PFSK-1 (cell line): ENCODE measurements around the gene PANX1.

ENCODE experiments used
- FOXP2 ChIP-seq: optimal IDR thresholded peaks from 2 replicates; pipeline ENCODE3; 2011; ENCODE audit warnings: borderline replicate concordance, control low read depth, inconsistent platforms; ENCODE audit not compliant: insufficient read depth; ENCODE audit errors: extremely low read length, extremely low read depth
- POLR2AphosphoS5 ChIP-seq: IDR thresholded peaks from 2 replicates; pipeline ENCODE4 v1.6.1; 2012; ENCODE audit warnings: low read depth, mild to moderate bottlenecking, control low read depth, low read length, moderate library complexity
- REST ChIP-seq, 2 experiments: IDR thresholded peaks; 2 replicates each; pipeline versions ENCODE4 v1.6.1 to v1.8.0; 2011 to 2012; ENCODE audit warnings: low read depth in 2 of 2, low read length in 2 of 2, control low read depth in 1 of 2, inconsistent platforms in 1 of 2, mild to moderate bottlenecking in 1 of 2, moderate library complexity in 1 of 2; ENCODE audit not compliant: insufficient read depth in 1 of 2
- SIN3A ChIP-seq: IDR thresholded peaks from 2 replicates; pipeline ENCODE4 v1.6.1; 2012; ENCODE audit warnings: mild to moderate bottlenecking, low read length, moderate library complexity, borderline replicate concordance; ENCODE audit not compliant: insufficient read depth
- TAF1 ChIP-seq: IDR thresholded peaks from 2 replicates; pipeline ENCODE4 v1.6.1; 2012; ENCODE audit warnings: low read length, control low read depth, borderline replicate concordance; ENCODE audit not compliant: insufficient read depth

Gene PANX1

GRCh38 chr11:94145916-94146315, 17.3 kb downstream of the PANX1 start:
- no peak for TF ChIP-seq POLR2AphosphoS5
- no peak for TF ChIP-seq FOXP2
- no peak for TF ChIP-seq SIN3A
- no peak for TF ChIP-seq REST (IDR thresholded peaks at IDR 0.05; ENCODE audit: insufficient read depth in 1 of 2, low read depth in 2 of 2, low read length in 2 of 2)

- TF ChIP-seq TAF1: no peak
- TF ChIP-seq FOXP2: no peak
- no peak for TF ChIP-seq SIN3A
- TF ChIP-seq REST (IDR thresholded peaks at IDR 0.05; ENCODE audit: insufficient read depth in 1 of 2, low read depth in 2 of 2, low read length in 2 of 2): no peak
Measured at GRCh38 chr11:94147433-94147845, 18.8 kb downstream of the PANX1 start.

GRCh38 chr11:94148189-94148588, 19.5 kb downstream of the PANX1 start:
- TF ChIP-seq POLR2AphosphoS5 (no peak), FOXP2 (no peak), SIN3A (no peak), REST (IDR thresholded peaks at IDR 0.05; ENCODE audit: insufficient read depth in 1 of 2, low read depth in 2 of 2, low read length in 2 of 2) (no peak), TAF1 (no peak)

GRCh38 chr11:94149431-94150017, 20.9 kb downstream of the PANX1 start:
- peak; percentile 88; the same call in 1 of the 2 replicates for TF ChIP-seq SIN3A
- TF ChIP-seq TAF1: no peak
- 0 out of 4 replicates have a peak, but pooled peaks of 1 of the 2 experiments have one; percentile 20 for TF ChIP-seq REST (IDR thresholded peaks at IDR 0.05; ENCODE audit: insufficient read depth in 1 of 2, low read depth in 2 of 2, low read length in 2 of 2)

GRCh38 chr11:94150056-94150455, 21.4 kb downstream of the PANX1 start:
- TF ChIP-seq SIN3A: no peak
- TF ChIP-seq FOXP2: no peak
- no peak for TF ChIP-seq REST (IDR thresholded peaks at IDR 0.05; ENCODE audit: insufficient read depth in 1 of 2, low read depth in 2 of 2, low read length in 2 of 2)
- no peak for TF ChIP-seq POLR2AphosphoS5
